Esophagus muscularis mucosa (tissue), 3 donors: Measurements from ENCODE around the gene PTPN14.

Experiments used
- CTCF ChIP-seq, 3 experiments: fragments of 200-600 bp in 2 of 3; fragments of 450-650 bp in 1 of 3; sonication (generic) in 2 of 3; IDR thresholded peaks; one replicate each; pipeline ENCODE4 v1.5.1; 2017 to 2019; ENCODE audit warnings: antibody characterized with exemption in 3 of 3, mild to moderate bottlenecking in 2 of 3, moderate library complexity in 1 of 3
- POLR2A ChIP-seq: fragments of 450-650 bp; IDR thresholded peaks from one replicate; pipeline ENCODE4 v1.6.1; 2017; ENCODE audit warnings: antibody characterized with exemption, moderate library complexity, mild to moderate bottlenecking, low read depth
- POLR2AphosphoS5 ChIP-seq, 2 donors: sonication (generic); formaldehyde crosslinking; IDR thresholded peaks; one replicate each; pipeline ENCODE4 v1.6.1; 2017; ENCODE audit warnings: antibody characterized with exemption in 2 of 2

DNA sequence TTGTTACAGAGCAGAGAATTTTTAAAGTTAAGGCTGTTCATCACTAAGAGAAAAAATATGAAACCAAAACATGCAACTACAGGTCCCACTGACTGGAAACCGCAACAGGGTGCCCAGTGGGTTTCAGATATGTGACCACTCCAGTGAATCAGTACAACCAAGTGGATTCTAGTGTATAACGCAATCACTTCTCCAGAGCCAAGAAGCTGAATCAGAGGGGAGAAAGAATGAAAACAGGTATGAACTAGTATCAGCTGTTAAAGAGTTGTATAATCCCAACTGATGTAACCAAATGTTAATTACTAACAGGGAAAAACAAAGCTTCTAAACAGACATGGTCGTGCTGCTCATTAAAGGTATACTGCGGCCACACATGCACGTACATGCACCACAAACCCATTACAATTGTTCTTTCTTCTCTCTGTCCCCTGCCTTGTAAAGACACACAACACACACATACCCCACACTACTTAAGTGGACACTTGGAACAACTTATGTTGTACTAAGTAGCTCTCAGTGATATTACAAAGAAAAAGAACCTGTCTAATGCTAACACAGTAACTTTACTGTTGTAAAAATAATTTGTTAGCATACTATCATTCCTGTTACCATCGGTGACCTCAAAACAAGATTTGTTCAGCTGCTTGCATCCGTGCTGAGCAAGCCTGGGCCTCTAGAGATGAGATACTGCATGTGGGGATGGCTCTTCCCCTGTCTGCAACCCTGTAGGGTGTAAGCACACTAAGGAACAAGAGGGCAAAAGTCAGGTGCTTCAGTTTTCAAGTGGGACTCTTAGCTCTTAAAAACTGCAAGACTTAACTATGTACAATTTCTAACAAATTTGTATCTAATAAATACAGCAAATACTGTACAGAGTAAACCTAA is 74.2 kb downstream of the PTPN14 start:
- TF ChIP-seq CTCF (IDR thresholded peaks at IDR 0.05): no peak
- TF ChIP-seq POLR2A: no peak
- no peak for TF ChIP-seq POLR2AphosphoS5 (IDR thresholded peaks at IDR 0.05)
